ENCODE results near the gene DNASE1L2.

Gene DNASE1L2

GRCh38 chr16:2194852-2195321, 41.4 kb upstream of the DNASE1L2 start:
- Histone ChIP-seq H3K27me3 (ENCODE audit: control insufficient read depth, insufficient read depth, low read length) (peaks cover 7% of the 10 kb centered on the region; the same call in 1 of the 2 replicates), H3K27ac (ENCODE audit: low read length) (no peak overlapping the region), H3K36me3 (ENCODE audit: control insufficient read depth, insufficient read depth, low read length) (no peaks in the 10 kb centered on the region), H3K4me3 (ENCODE audit: low read length) (peak overlapping the region; percentile 57; the same call in 1 of the 2 replicates), H3K4me1 (ENCODE audit: control insufficient read depth, insufficient read depth, low read length) (peaks cover 5% of the 10 kb centered on the region; the same call in 1 of the 2 replicates), H3K9me3 (ENCODE audit: control insufficient read depth, insufficient read depth, low read length) (no peaks in the 10 kb centered on the region)
- DNase-seq (ENCODE audit: low read depth, low spot score) = no peak
- WGBS (ENCODE audit: insufficient coverage, insufficient read length) = no CpG with 5 or more reads among the region's 10 CpGs

GRCh38 chr16:2195322-2196161, 40.7 kb upstream of the DNASE1L2 start:
- H3K9me3 ChIP-seq (ENCODE audit: control insufficient read depth, insufficient read depth, low read length) = no peaks in the 10 kb centered on the region
- peaks cover 5% of the 10 kb centered on the region; the same call in 1 of the 2 replicates for H3K4me1 ChIP-seq (ENCODE audit: control insufficient read depth, insufficient read depth, low read length)
- no peak for DNase-seq (ENCODE audit: low read depth, low spot score)
- peaks cover 7% of the 10 kb centered on the region; the same call in 1 of the 2 replicates for H3K27me3 ChIP-seq (ENCODE audit: control insufficient read depth, insufficient read depth, low read length)
- no peak overlapping the region for H3K27ac ChIP-seq (ENCODE audit: low read length)
- no peaks in the 10 kb centered on the region for H3K36me3 ChIP-seq (ENCODE audit: control insufficient read depth, insufficient read depth, low read length)
- peak overlapping the region; percentile 57; the same call in 1 of the 2 replicates for H3K4me3 ChIP-seq (ENCODE audit: low read length)
- no CpG with 5 or more reads among the region's 49 CpGs for WGBS (ENCODE audit: insufficient coverage, insufficient read length)

- no peak within 1 kb of the TSS for H3K27ac ChIP-seq (ENCODE audit: low read length)
- DNase-seq (ENCODE audit: low read depth, low spot score) = no peak
- WGBS (ENCODE audit: insufficient coverage, insufficient read length) = no CpG with 5 or more reads among the region's 129 CpGs
- no peaks in the 10 kb centered on the region for H3K36me3 ChIP-seq (ENCODE audit: control insufficient read depth, insufficient read depth, low read length)
- H3K4me3 ChIP-seq (ENCODE audit: low read length) = peak within 1 kb of the TSS; percentile 57; the same call in 1 of the 2 replicates
- H3K9me3 ChIP-seq (ENCODE audit: control insufficient read depth, insufficient read depth, low read length) = no peaks in the 10 kb centered on the region
- H3K27me3 ChIP-seq (ENCODE audit: control insufficient read depth, insufficient read depth, low read length) = peaks cover 7% of the 10 kb centered on the region; the same call in 1 of the 2 replicates
- H3K4me1 ChIP-seq (ENCODE audit: control insufficient read depth, insufficient read depth, low read length) = peaks cover 5% of the 10 kb centered on the region; the same call in 1 of the 2 replicates
Observed at GRCh38 chr16:2196162-2196980, 39.9 kb upstream of the DNASE1L2 start, which contains the start of gene CASKIN1. Gene CASKIN1 (minus strand): TSS chr16:2196605. CDS start chr16:2196432, 173 bp downstream.

- Histone ChIP-seq H3K4me1 (ENCODE audit: control insufficient read depth, insufficient read depth, low read length) (peaks cover 5% of the 10 kb centered on the region; the same call in 1 of the 2 replicates), H3K27ac (ENCODE audit: low read length) (no peak overlapping the region), H3K9me3 (ENCODE audit: control insufficient read depth, insufficient read depth, low read length) (no peaks in the 10 kb centered on the region), H3K36me3 (ENCODE audit: control insufficient read depth, insufficient read depth, low read length) (no peaks in the 10 kb centered on the region), H3K27me3 (ENCODE audit: control insufficient read depth, insufficient read depth, low read length) (peaks cover 7% of the 10 kb centered on the region; the same call in 1 of the 2 replicates), H3K4me3 (ENCODE audit: low read length) (peak overlapping the region; percentile 21; the same call in 1 of the 2 replicates)
- no peak for DNase-seq (ENCODE audit: low read depth, low spot score)
- no CpG with 5 or more reads among the region's 32 CpGs for WGBS (ENCODE audit: insufficient coverage, insufficient read length)
Observed at GRCh38 chr16:2196981-2197511, 39.2 kb upstream of the DNASE1L2 start.

GRCh38 chr16:2197765-2198164, 38.5 kb upstream of the DNASE1L2 start:
- Histone ChIP-seq H3K36me3 (ENCODE audit: control insufficient read depth, insufficient read depth, low read length) (no peaks in the 10 kb centered on the region), H3K27me3 (ENCODE audit: control insufficient read depth, insufficient read depth, low read length) (peaks cover 7% of the 10 kb centered on the region; the same call in 1 of the 2 replicates), H3K4me3 (ENCODE audit: low read length) (no peak overlapping the region), H3K27ac (ENCODE audit: low read length) (no peak overlapping the region), H3K9me3 (ENCODE audit: control insufficient read depth, insufficient read depth, low read length) (no peaks in the 10 kb centered on the region), H3K4me1 (ENCODE audit: control insufficient read depth, insufficient read depth, low read length) (peaks cover 5% of the 10 kb centered on the region; the same call in 1 of the 2 replicates)
- WGBS (ENCODE audit: insufficient coverage, insufficient read length) = no CpG with 5 or more reads among the region's 6 CpGs
- no peak for DNase-seq (ENCODE audit: low read depth, low spot score)

- H3K27ac ChIP-seq (ENCODE audit: low read length) = no peak overlapping the region
- peaks cover 5% of the 10 kb centered on the region; the same call in 1 of the 2 replicates for H3K4me1 ChIP-seq (ENCODE audit: control insufficient read depth, insufficient read depth, low read length)
- WGBS (ENCODE audit: insufficient coverage, insufficient read length) = no CpG with 5 or more reads among the region's 4 CpGs
- no peak for DNase-seq (ENCODE audit: low read depth, low spot score)
- H3K36me3 ChIP-seq (ENCODE audit: control insufficient read depth, insufficient read depth, low read length) = no peaks in the 10 kb centered on the region
- no peak overlapping the region for H3K4me3 ChIP-seq (ENCODE audit: low read length)
- H3K27me3 ChIP-seq (ENCODE audit: control insufficient read depth, insufficient read depth, low read length) = peaks cover 7% of the 10 kb centered on the region; the same call in 1 of the 2 replicates
- no peaks in the 10 kb centered on the region for H3K9me3 ChIP-seq (ENCODE audit: control insufficient read depth, insufficient read depth, low read length)
Observed at GRCh38 chr16:2198283-2198682, 38.0 kb upstream of the DNASE1L2 start.

- H3K27ac ChIP-seq (ENCODE audit: low read length) = no peak overlapping the region
- H3K36me3 ChIP-seq (ENCODE audit: control insufficient read depth, insufficient read depth, low read length) = no peaks in the 10 kb centered on the region
- H3K4me3 ChIP-seq (ENCODE audit: low read length) = no peak overlapping the region
- H3K9me3 ChIP-seq (ENCODE audit: control insufficient read depth, insufficient read depth, low read length) = no peaks in the 10 kb centered on the region
- WGBS (ENCODE audit: insufficient coverage, insufficient read length) = no CpG with 5 or more reads among the region's 5 CpGs
- H3K4me1 ChIP-seq (ENCODE audit: control insufficient read depth, insufficient read depth, low read length) = peaks cover 5% of the 10 kb centered on the region; the same call in 1 of the 2 replicates
- peaks cover 7% of the 10 kb centered on the region; the same call in 1 of the 2 replicates for H3K27me3 ChIP-seq (ENCODE audit: control insufficient read depth, insufficient read depth, low read length)
- DNase-seq (ENCODE audit: low read depth, low spot score) = no peak
Observed at GRCh38 chr16:2199095-2199494, 37.1 kb upstream of the DNASE1L2 start.

- H3K27me3 ChIP-seq (ENCODE audit: control insufficient read depth, insufficient read depth, low read length) = peaks cover 7% of the 10 kb centered on the region; the same call in 1 of the 2 replicates
- WGBS (ENCODE audit: insufficient coverage, insufficient read length) = no CpG with 5 or more reads among the region's 14 CpGs
- no peak overlapping the region for H3K27ac ChIP-seq (ENCODE audit: low read length)
- no peaks in the 10 kb centered on the region for H3K36me3 ChIP-seq (ENCODE audit: control insufficient read depth, insufficient read depth, low read length)
- H3K4me3 ChIP-seq (ENCODE audit: low read length) = no peak overlapping the region
- H3K9me3 ChIP-seq (ENCODE audit: control insufficient read depth, insufficient read depth, low read length) = no peaks in the 10 kb centered on the region
- DNase-seq (ENCODE audit: low read depth, low spot score) = no peak
- H3K4me1 ChIP-seq (ENCODE audit: control insufficient read depth, insufficient read depth, low read length) = peaks cover 5% of the 10 kb centered on the region; the same call in 1 of the 2 replicates
Observed at GRCh38 chr16:2199621-2200139, 36.6 kb upstream of the DNASE1L2 start.

- Histone ChIP-seq H3K27ac (ENCODE audit: low read length) (no peak overlapping the region), H3K27me3 (ENCODE audit: control insufficient read depth, insufficient read depth, low read length) (peaks cover 7% of the 10 kb centered on the region; the same call in 1 of the 2 replicates), H3K4me1 (ENCODE audit: control insufficient read depth, insufficient read depth, low read length) (peaks cover 4% of the 10 kb centered on the region; the same call in 1 of the 2 replicates), H3K4me3 (ENCODE audit: low read length) (no peak overlapping the region), H3K9me3 (ENCODE audit: control insufficient read depth, insufficient read depth, low read length) (no peaks in the 10 kb centered on the region), H3K36me3 (ENCODE audit: control insufficient read depth, insufficient read depth, low read length) (no peaks in the 10 kb centered on the region)
- no CpG with 5 or more reads among the region's 6 CpGs for WGBS (ENCODE audit: insufficient coverage, insufficient read length)
- no peak for DNase-seq (ENCODE audit: low read depth, low spot score)
Observed at GRCh38 chr16:2200313-2200712, 35.9 kb upstream of the DNASE1L2 start.

Measured in iPS DF 6.9 (cell line).